A549 (cell line): ENCODE data around the gene EDN1.

Source experiments
- CBX2 ChIP-seq: fragments of 200-600 bp; sonication (generic); IDR thresholded peaks from 2 replicates; pipeline ENCODE4 v1.6.1; 2016; ENCODE audit warnings: low read depth, mild to moderate bottlenecking, borderline replicate concordance
- CTCF ChIP-seq: fragments of >200 bp; sonication (Bioruptor Twin); formaldehyde crosslinking; IDR thresholded peaks from 3 replicates; pipeline ENCODE4 v1.5.1; 2016
- E2F6 ChIP-seq: IDR thresholded peaks from 2 replicates; pipeline ENCODE4 v1.6.1; 2012; ENCODE audit warnings: low read depth, borderline replicate concordance
- FOSB ChIP-seq: fragments of 250-450 bp; sonication (Bioruptor Pico); IDR thresholded peaks from 2 replicates; pipeline ENCODE4 v1.5.0; 2020; ENCODE audit warnings: mild to moderate bottlenecking, moderate library complexity
- HDAC2 ChIP-seq: fragments of 200-600 bp; sonication (generic); IDR thresholded peaks from 2 replicates; pipeline ENCODE4 v1.6.1; 2016
- MYC ChIP-seq: IDR thresholded peaks from 2 replicates; pipeline ENCODE4 v1.6.1; 2012; ENCODE audit warnings: mild to moderate bottlenecking, inconsistent platforms, low read length, improper control_type of control experiment, borderline replicate concordance
- PBX3 ChIP-seq: IDR thresholded peaks from 2 replicates; pipeline ENCODE4 v1.6.1; 2012
- POLR2A ChIP-seq: IDR thresholded peaks from 2 replicates; pipeline ENCODE4 v1.6.1; 2012; ENCODE audit warnings: mild to moderate bottlenecking, low read length
- RAD21 ChIP-seq, 2 experiments: fragments of >200 bp in 1 of 2; sonication (Bioruptor Twin) in 1 of 2; formaldehyde crosslinking in 1 of 2; IDR thresholded peaks in 1 of 2; conservative IDR thresholded peaks in 1 of 2; 2 replicates in 1 of 2; 3 replicates in 1 of 2; pipeline ENCODE4 v1.6.1; 2012 to 2018; ENCODE audit warnings: inconsistent platforms in 1 of 2
- SREBF2 ChIP-seq: fragments of 450-650 bp; IDR thresholded peaks from 2 replicates; pipeline ENCODE4 v1.6.1; 2014; ENCODE audit warnings: mild to moderate bottlenecking, moderate library complexity
- USF2 ChIP-seq: fragments of 450-650 bp; IDR thresholded peaks from 2 replicates; pipeline ENCODE4 v1.6.1; 2014; ENCODE audit warnings: antibody characterized with exemption
- ZC3H11A ChIP-seq: fragments of 450-650 bp; IDR thresholded peaks from 2 replicates; pipeline ENCODE4 v1.6.1; 2014; ENCODE audit warnings: antibody characterized with exemption, mild to moderate bottlenecking
- TF ChIP-seq, protein P1 (sequence below): fragments of 200-600 bp; sonication (generic); IDR thresholded peaks from 2 replicates; pipeline ENCODE4 v1.6.1; 2016; ENCODE audit warnings: antibody characterized with exemption, mild to moderate bottlenecking, moderate library complexity

GRCh38 chr6:12263403-12263802 lies 26.8 kb upstream of the EDN1 start:
- no peak for TF ChIP-seq USF2
- TF ChIP-seq POLR2A: no peak
- TF ChIP-seq CTCF: no peak
- no peak for TF ChIP-seq ZC3H11A
- TF ChIP-seq SREBF2: no peak
- TF ChIP-seq CBX2: no peak
- TF ChIP-seq MYC: no peak
- TF ChIP-seq FOSB (CRISPR knock-in tag): no peak
- no peak for TF ChIP-seq RAD21 (conservative IDR thresholded peaks at IDR 0.05 in 1 of 2, IDR thresholded peaks at IDR 0.05 in 1 of 2)
- no peak for TF ChIP-seq HDAC2
- TF ChIP-seq PBX3: no peak
- no peak for TF ChIP-seq E2F6
- TF ChIP-seq, protein P1, sequence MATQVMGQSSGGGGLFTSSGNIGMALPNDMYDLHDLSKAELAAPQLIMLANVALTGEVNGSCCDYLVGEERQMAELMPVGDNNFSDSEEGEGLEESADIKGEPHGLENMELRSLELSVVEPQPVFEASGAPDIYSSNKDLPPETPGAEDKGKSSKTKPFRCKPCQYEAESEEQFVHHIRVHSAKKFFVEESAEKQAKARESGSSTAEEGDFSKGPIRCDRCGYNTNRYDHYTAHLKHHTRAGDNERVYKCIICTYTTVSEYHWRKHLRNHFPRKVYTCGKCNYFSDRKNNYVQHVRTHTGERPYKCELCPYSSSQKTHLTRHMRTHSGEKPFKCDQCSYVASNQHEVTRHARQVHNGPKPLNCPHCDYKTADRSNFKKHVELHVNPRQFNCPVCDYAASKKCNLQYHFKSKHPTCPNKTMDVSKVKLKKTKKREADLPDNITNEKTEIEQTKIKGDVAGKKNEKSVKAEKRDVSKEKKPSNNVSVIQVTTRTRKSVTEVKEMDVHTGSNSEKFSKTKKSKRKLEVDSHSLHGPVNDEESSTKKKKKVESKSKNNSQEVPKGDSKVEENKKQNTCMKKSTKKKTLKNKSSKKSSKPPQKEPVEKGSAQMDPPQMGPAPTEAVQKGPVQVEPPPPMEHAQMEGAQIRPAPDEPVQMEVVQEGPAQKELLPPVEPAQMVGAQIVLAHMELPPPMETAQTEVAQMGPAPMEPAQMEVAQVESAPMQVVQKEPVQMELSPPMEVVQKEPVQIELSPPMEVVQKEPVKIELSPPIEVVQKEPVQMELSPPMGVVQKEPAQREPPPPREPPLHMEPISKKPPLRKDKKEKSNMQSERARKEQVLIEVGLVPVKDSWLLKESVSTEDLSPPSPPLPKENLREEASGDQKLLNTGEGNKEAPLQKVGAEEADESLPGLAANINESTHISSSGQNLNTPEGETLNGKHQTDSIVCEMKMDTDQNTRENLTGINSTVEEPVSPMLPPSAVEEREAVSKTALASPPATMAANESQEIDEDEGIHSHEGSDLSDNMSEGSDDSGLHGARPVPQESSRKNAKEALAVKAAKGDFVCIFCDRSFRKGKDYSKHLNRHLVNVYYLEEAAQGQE: no peak
